H1 (cell line): ENCODE results near the gene NTRK2.

Experiments used
- ASH2L ChIP-seq: fragments of 200-600, 300-600 bp; sonication (generic); IDR thresholded peaks from one replicate; pipeline ENCODE4 v1.7.1; 2017; ENCODE audit warnings: low read length
- POLR2A ChIP-seq, 2 experiments: IDR thresholded peaks; 1 replicate in 1 of 2; 2 replicates in 1 of 2; pipeline ENCODE4 v1.6.1; 2011; ENCODE audit warnings: low read depth in 2 of 2, low read length in 2 of 2, mild to moderate bottlenecking in 2 of 2; ENCODE audit errors: control extremely low read depth in 1 of 2
- TF ChIP-seq, protein P1 (sequence below), 3 experiments: IDR thresholded peaks; 1 replicate in 2 of 3; 2 replicates in 1 of 3; pipeline versions ENCODE4 v1.5.1 to v1.6.1; 2011; ENCODE audit warnings: low read length in 3 of 3, mild to moderate bottlenecking in 3 of 3, inconsistent platforms in 2 of 3, low read depth in 1 of 3, moderate library complexity in 1 of 3; ENCODE audit not compliant: insufficient read depth in 1 of 3; ENCODE audit errors: control extremely low read depth in 1 of 3

DNA sequence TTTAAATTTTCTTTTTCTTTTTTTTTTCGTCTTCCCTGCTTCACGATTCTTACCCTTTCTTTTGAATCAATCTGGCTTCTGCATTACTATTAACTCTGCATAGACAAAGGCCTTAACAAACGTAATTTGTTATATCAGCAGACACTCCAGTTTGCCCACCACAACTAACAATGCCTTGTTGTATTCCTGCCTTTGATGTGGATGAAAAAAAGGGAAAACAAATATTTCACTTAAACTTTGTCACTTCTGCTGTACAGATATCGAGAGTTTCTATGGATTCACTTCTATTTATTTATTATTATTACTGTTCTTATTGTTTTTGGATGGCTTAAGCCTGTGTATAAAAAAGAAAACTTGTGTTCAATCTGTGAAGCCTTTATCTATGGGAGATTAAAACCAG lies 352.2 kb downstream of the NTRK2 start:
- TF ChIP-seq POLR2A (IDR thresholded peaks at IDR 0.05; ENCODE audit: control extremely low read depth in 1 of 2, low read depth in 2 of 2, low read length in 2 of 2) (no peak), ASH2L (no peak)
- TF ChIP-seq, protein P1, sequence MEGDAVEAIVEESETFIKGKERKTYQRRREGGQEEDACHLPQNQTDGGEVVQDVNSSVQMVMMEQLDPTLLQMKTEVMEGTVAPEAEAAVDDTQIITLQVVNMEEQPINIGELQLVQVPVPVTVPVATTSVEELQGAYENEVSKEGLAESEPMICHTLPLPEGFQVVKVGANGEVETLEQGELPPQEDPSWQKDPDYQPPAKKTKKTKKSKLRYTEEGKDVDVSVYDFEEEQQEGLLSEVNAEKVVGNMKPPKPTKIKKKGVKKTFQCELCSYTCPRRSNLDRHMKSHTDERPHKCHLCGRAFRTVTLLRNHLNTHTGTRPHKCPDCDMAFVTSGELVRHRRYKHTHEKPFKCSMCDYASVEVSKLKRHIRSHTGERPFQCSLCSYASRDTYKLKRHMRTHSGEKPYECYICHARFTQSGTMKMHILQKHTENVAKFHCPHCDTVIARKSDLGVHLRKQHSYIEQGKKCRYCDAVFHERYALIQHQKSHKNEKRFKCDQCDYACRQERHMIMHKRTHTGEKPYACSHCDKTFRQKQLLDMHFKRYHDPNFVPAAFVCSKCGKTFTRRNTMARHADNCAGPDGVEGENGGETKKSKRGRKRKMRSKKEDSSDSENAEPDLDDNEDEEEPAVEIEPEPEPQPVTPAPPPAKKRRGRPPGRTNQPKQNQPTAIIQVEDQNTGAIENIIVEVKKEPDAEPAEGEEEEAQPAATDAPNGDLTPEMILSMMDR (IDR thresholded peaks at IDR 0.05; ENCODE audit: control extremely low read depth in 1 of 3, insufficient read depth in 1 of 3, low read depth in 1 of 3, low read length in 3 of 3): no peak
